Fibroblast of lung (primary cell): Measurements from ENCODE around the gene DENND5B.

Source experiments
- CTCF ChIP-seq, 2 donors: IDR thresholded peaks in 1 of 2; conservative IDR thresholded peaks in 1 of 2; 1 replicate in 1 of 2; 2 replicates in 1 of 2; pipeline ENCODE4 v1.5.1; 2011 to 2012; ENCODE audit warnings: low read length in 2 of 2, control low read depth in 1 of 2, inconsistent platforms in 1 of 2, low read depth in 1 of 2, mild to moderate bottlenecking in 1 of 2
- EZH2 ChIP-seq: IDR thresholded peaks from 2 replicates; pipeline ENCODE4 v1.5.1; 2012; ENCODE audit warnings: low read length, control low read depth, mild to moderate bottlenecking; ENCODE audit errors: missing control alignments

DNA sequence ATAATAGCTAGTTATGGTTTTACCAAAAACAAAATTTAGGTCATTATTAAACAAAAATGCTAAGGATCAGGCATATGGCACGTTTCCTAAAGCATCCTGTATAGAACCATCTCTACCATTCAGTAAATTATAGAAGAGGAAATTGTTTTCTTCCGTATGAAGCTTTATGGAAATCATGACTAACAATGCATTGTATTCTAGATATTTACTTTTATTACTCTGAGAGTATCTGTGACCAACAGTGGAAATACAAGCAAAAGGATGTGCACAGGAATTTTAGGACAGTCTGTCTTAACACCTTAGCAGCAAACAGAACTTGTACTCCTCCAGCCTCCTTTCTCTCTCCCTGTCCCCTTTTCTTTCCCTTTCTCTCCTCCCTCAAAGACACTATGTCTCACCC is 7.1 kb downstream of the DENND5B start:
- TF ChIP-seq CTCF (conservative IDR thresholded peaks at IDR 0.05 in 1 of 2, IDR thresholded peaks at IDR 0.05 in 1 of 2; ENCODE audit: low read depth in 1 of 2, low read length in 2 of 2) (no peak), EZH2 (no peak)
